H1 (cell line): ENCODE measurements around the gene CPT1A. TPM values are rescaled to one million over a fixed set of nuclear protein-coding genes. Genes with fewer than 3 reads are reported as not detected.

Experiments
- BCL11A ChIP-seq, 2 experiments: IDR thresholded peaks; one replicate each; pipeline ENCODE4 v1.6.1; 2011; ENCODE audit warnings: low read depth in 2 of 2, low read length in 2 of 2, mild to moderate bottlenecking in 2 of 2
- BRCA1 ChIP-seq: IDR thresholded peaks from 2 replicates; pipeline ENCODE4 v1.6.1; 2012; ENCODE audit warnings: low read depth, low read length, improper control_type of control experiment
- CBX5 ChIP-seq: fragments of 300-800, 300-1000 bp; sonication (generic); IDR thresholded peaks from 2 replicates; pipeline ENCODE4 v1.7.1; 2016; ENCODE audit warnings: antibody characterized with exemption, low read length, low read depth
- KDM4A ChIP-seq: IDR thresholded peaks from one replicate; pipeline ENCODE4 v1.7.1; 2012; ENCODE audit warnings: low read depth, mild to moderate bottlenecking, moderate library complexity, low read length, inconsistent platforms; ENCODE audit not compliant: severe bottlenecking
- RNF2 ChIP-seq: fragments of 200-900, 300-1000 bp; sonication (generic); IDR thresholded peaks from 2 replicates; pipeline ENCODE4 v1.7.1; 2016; ENCODE audit warnings: borderline replicate concordance, low read depth, mild to moderate bottlenecking, antibody characterized with exemption, low read length; ENCODE audit not compliant: poor library complexity, severe bottlenecking; ENCODE audit errors: missing control alignments
- USF2 ChIP-seq: IDR thresholded peaks from 2 replicates; pipeline ENCODE4 v1.6.1; 2011; ENCODE audit warnings: low read length, improper control_type of control experiment
- polyA plus RNA-seq, 7 experiments: library from polyadenylated mRNA; depleted of rRNA in 3 of 7; stranded (reverse) in 5 of 7; unstranded in 2 of 7; fragments of >200 nt in 5 of 7; fragments of 200-250 nt in 2 of 7; gene quantifications; 1 replicate in 5 of 7; 2 replicates in 1 of 7; 4 replicates in 1 of 7; pipeline versions ENCODE4 v1.2.1 to v1.2.3, GENCODE V29; 2011 to 2013; ENCODE audit warnings: missing spikeins in 2 of 7, mixed read lengths in 2 of 7
- total RNA-seq: library from RNA; stranded (reverse); fragmentation: NEBNext Ultra II Directional; extraction: Animal tissue kit (Norgen Biotek cat#: 25700); gene quantifications from 2 replicates; pipeline ENCODE4 v1.2.1, GENCODE V29; 2021
- TF ChIP-seq, protein P1 (sequence below): IDR thresholded peaks from 2 replicates; pipeline ENCODE4 v1.6.1; 2012; ENCODE audit warnings: inconsistent platforms

Gene CPT1A
- total and polyA plus RNA-seq, 2 of the 8 experiments (the other 6 are each of a cell fraction or from before 2014, with no cell fraction given) = 2.9 to 12.2 TPM

- TF ChIP-seq USF2 (no peak), RNF2 (no peak), BRCA1 (no peak), CBX5 (no peak), BCL11A (IDR thresholded peaks at IDR 0.05; ENCODE audit: low read depth in 2 of 2, low read length in 2 of 2) (no peak), KDM4A (no peak)
- TF ChIP-seq, protein P1, sequence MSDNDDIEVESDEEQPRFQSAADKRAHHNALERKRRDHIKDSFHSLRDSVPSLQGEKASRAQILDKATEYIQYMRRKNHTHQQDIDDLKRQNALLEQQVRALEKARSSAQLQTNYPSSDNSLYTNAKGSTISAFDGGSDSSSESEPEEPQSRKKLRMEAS = no peak
Observed at GRCh38 chr11:68878022-68878421, 36.3 kb upstream of the CPT1A start (continued).
